Neural progenitor cell (in vitro differentiated cells): ENCODE measurements around the gene PPP1R13L. TPM values are rescaled to one million over a fixed set of nuclear protein-coding genes. Genes with fewer than 3 reads are reported as not detected.

Source experiments
- DNase-seq: peaks from one replicate; pipeline ENCODE4 v3.0.0-alpha.2; 2016; ENCODE audit warnings: low spot score
- H2AFZ ChIP-seq: fragments of 200-600 bp; sonication (generic); replicated peaks from 2 replicates; pipeline ENCODE4 v1.6.1; 2016; ENCODE audit warnings: antibody characterized with exemption
- H3F3A ChIP-seq: fragments of 200-600 bp; sonication (generic); 2 replicates; pipeline ENCODE4 v1.6.1; 2016; ENCODE audit warnings: antibody characterized with exemption, low read depth
- H3K27ac ChIP-seq: fragments of 200-600 bp; sonication (generic); 2 replicates; pipeline ENCODE4 v1.5.1; 2016; ENCODE audit warnings: mild to moderate bottlenecking
- H3K27me3 ChIP-seq: fragments of 200-600 bp; sonication (generic); 2 replicates; pipeline ENCODE4 v1.6.1; 2016; ENCODE audit warnings: mild to moderate bottlenecking, moderate library complexity
- H3K36me3 ChIP-seq: fragments of 200-600 bp; sonication (generic); 2 replicates; pipeline ENCODE4 v1.5.1; 2016
- H3K4me1 ChIP-seq: fragments of 200-600 bp; sonication (generic); 2 replicates; pipeline ENCODE4 v1.6.1; 2016; ENCODE audit warnings: mixed run types
- H3K4me2 ChIP-seq: fragments of 200-600 bp; sonication (generic); 2 replicates; pipeline ENCODE4 v1.6.1; 2016
- H3K4me3 ChIP-seq: fragments of 200-600 bp; sonication (generic); 2 replicates; pipeline ENCODE4 v1.5.1; 2016
- H3K79me2 ChIP-seq: fragments of 200-600 bp; sonication (generic); 2 replicates; pipeline ENCODE4 v1.6.1; 2016; ENCODE audit warnings: low read depth
- H3K9ac ChIP-seq: fragments of 200-600 bp; sonication (generic); 2 replicates; pipeline ENCODE4 v1.6.1; 2016
- H3K9me3 ChIP-seq: fragments of 200-600 bp; sonication (generic); 2 replicates; pipeline ENCODE4 v1.5.1; 2016; ENCODE audit warnings: low read depth
- H4K20me1 ChIP-seq: fragments of 200-600 bp; sonication (generic); 2 replicates; pipeline ENCODE4 v1.6.1; 2016; ENCODE audit warnings: low read depth
- H3K27ac Mint-ChIP-seq: 3 replicates; pipeline ENCODE4 v1.8.0; 2021; ENCODE audit warnings: mixed read lengths
- H3K27me3 Mint-ChIP-seq: 2 replicates; pipeline ENCODE4 v1.8.0; 2022; ENCODE audit warnings: low read depth, mild to moderate bottlenecking, inconsistent platforms, moderate library complexity, mixed read lengths; ENCODE audit not compliant: insufficient read depth
- H3K36me3 Mint-ChIP-seq: 3 replicates; pipeline ENCODE4 v1.8.0; 2021; ENCODE audit warnings: mixed read lengths
- H3K4me1 Mint-ChIP-seq: 3 replicates; pipeline ENCODE4 v1.8.0; 2021; ENCODE audit warnings: mixed read lengths
- H3K4me3 Mint-ChIP-seq: 3 replicates; pipeline ENCODE4 v1.8.0; 2021; ENCODE audit warnings: mild to moderate bottlenecking, moderate library complexity, mixed read lengths
- H3K9me3 Mint-ChIP-seq: 3 replicates; pipeline ENCODE4 v1.8.0; 2020; ENCODE audit warnings: mixed read lengths
- EZH2 ChIP-seq: fragments of 200-600 bp; sonication (generic); IDR thresholded peaks from 2 replicates; pipeline ENCODE4 v1.6.1; 2017; ENCODE audit warnings: antibody characterized with exemption, mild to moderate bottlenecking, moderate library complexity
- EZH2phosphoT487 ChIP-seq: fragments of 200-600 bp; sonication (generic); IDR thresholded peaks from 2 replicates; pipeline ENCODE4 v1.6.1; 2017; ENCODE audit warnings: antibody characterized with exemption
- total RNA-seq: library from RNA; depleted of rRNA; stranded (reverse); fragments of >200 nt; gene quantifications from 2 replicates; pipeline ENCODE4 v1.2.3, GENCODE V29; 2015; ENCODE audit warnings: low replicate concordance
- TF ChIP-seq, protein P1 (sequence below): fragments of 200-600 bp; sonication (generic); IDR thresholded peaks from 2 replicates; pipeline ENCODE4 v1.5.1; 2017; ENCODE audit warnings: antibody characterized with exemption, mild to moderate bottlenecking

The PPP1R13L gene
- total RNA-seq, 1 donor from 2014 or later = 2.9 TPM

DNA sequence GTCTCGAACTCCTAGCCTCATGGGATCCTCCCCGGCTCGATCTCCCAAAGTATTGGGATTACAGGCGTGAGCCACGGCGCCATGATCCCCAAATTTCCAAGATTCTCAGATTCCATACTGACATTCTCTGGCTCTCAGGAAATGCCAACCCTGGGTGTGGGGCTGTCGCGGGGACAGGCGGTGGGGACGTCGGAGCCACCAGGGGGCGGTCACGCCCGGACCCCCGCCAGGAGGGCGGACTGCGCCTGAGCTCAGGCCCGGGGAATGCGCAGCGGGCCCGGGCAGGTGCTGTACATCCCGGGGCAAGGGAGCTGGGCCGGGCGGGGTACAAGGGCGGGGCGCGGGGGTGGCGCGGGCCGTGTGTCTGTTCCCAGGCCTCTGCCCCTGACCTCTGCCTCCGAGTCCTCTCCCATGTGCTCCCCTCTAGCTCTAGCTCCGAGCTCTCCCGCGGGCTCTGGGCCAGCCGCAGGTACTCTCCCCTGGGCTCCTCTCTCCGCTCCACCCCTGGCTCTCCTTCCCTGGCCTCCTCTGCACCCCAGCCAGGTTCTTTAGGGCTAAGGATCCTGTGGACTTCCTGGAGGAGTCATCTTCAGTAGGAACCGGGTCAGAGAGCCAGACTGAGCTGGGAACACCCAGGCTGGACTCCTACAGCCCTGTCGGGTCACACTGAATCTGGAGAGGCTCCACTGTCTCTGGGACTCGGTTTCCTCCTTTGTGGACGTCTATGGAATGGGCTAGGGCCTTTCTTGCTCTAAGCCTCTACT, 2.4 kb downstream of the PPP1R13L start:
- peak overlapping the region; percentile 45 for H3K4me2 ChIP-seq
- peaks cover 64% of the 10 kb centered on the region for H3K27me3 ChIP-seq

DNA sequence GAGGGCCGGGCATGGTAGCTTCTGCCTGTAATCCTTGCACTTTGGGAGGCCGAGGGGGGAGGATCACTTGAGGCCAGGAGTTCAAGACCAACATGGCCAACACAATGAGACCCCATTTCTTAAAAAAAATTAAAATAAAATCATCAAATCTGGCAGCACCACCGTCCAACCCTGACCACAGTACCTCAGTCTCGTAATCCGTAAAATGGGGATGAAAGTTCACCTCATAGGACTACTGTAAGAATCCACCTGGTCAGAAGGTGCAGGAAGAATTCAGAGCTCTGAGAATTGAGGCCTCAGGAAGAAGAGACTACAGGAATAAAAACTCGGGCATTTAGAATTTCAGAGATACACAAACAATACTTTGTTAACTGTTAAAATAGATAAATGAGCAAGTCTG, 3.1 kb downstream of the PPP1R13L start:
- Histone ChIP-seq H3K79me2 (peaks cover under 1% of the 10 kb centered on the region), H3K36me3 (no peaks in the 10 kb centered on the region), H3K9me3 (no peaks in the 10 kb centered on the region), H2AFZ (no peak overlapping the region), H3F3A (peaks cover 20% of the 10 kb centered on the region), H3K4me3 (no peak overlapping the region), H3K4me2 (no peak overlapping the region), H4K20me1 (peaks cover 56% of the 10 kb centered on the region), H3K4me1 (peaks cover 20% of the 10 kb centered on the region), H3K9ac (no peak overlapping the region), H3K27ac (no peak overlapping the region), H3K27me3 (peaks cover 71% of the 10 kb centered on the region)
- peaks cover 40% of the 10 kb centered on the region for H3K27me3 Mint-ChIP-seq
- DNase-seq = no peak
- peak overlapping the region; percentile 13 for H3K4me3 Mint-ChIP-seq
- H3K36me3 Mint-ChIP-seq = no peaks in the 10 kb centered on the region
- peaks cover 35% of the 10 kb centered on the region for H3K4me1 Mint-ChIP-seq
- no peaks in the 10 kb centered on the region for H3K9me3 Mint-ChIP-seq
- TF ChIP-seq EZH2phosphoT487 = no peak
- TF ChIP-seq, protein P1, sequence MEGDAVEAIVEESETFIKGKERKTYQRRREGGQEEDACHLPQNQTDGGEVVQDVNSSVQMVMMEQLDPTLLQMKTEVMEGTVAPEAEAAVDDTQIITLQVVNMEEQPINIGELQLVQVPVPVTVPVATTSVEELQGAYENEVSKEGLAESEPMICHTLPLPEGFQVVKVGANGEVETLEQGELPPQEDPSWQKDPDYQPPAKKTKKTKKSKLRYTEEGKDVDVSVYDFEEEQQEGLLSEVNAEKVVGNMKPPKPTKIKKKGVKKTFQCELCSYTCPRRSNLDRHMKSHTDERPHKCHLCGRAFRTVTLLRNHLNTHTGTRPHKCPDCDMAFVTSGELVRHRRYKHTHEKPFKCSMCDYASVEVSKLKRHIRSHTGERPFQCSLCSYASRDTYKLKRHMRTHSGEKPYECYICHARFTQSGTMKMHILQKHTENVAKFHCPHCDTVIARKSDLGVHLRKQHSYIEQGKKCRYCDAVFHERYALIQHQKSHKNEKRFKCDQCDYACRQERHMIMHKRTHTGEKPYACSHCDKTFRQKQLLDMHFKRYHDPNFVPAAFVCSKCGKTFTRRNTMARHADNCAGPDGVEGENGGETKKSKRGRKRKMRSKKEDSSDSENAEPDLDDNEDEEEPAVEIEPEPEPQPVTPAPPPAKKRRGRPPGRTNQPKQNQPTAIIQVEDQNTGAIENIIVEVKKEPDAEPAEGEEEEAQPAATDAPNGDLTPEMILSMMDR = no peak
- no peak for TF ChIP-seq EZH2
- H3K27ac Mint-ChIP-seq = no peak overlapping the region

More for the DNA sequence above, 2.4 kb downstream of the PPP1R13L start:
- DNase-seq = peak; percentile 81
- peaks cover 40% of the 10 kb centered on the region for H3K4me1 Mint-ChIP-seq
- no peaks in the 10 kb centered on the region for H3K36me3 ChIP-seq
- peaks cover 7% of the 10 kb centered on the region for H3K79me2 ChIP-seq
- no peak overlapping the region for H3K27ac ChIP-seq
- peak overlapping the region; percentile 13 for H3K4me3 Mint-ChIP-seq
- H2AFZ ChIP-seq = no peak overlapping the region
- H3K9ac ChIP-seq = no peak overlapping the region
- peaks cover 25% of the 10 kb centered on the region for H3K4me1 ChIP-seq
- TF ChIP-seq, protein P1 = peak; percentile 74
- TF ChIP-seq EZH2phosphoT487 (peak; percentile 8), EZH2 (peak; percentile 28)
- no peaks in the 10 kb centered on the region for H3K36me3 Mint-ChIP-seq
- peaks cover 18% of the 10 kb centered on the region for H3F3A ChIP-seq
- no peak overlapping the region for H3K27ac Mint-ChIP-seq
- H3K9me3 ChIP-seq = no peaks in the 10 kb centered on the region
- H3K4me3 ChIP-seq = no peak overlapping the region
- peaks cover 36% of the 10 kb centered on the region for H3K27me3 Mint-ChIP-seq
- no peaks in the 10 kb centered on the region for H3K9me3 Mint-ChIP-seq
- H4K20me1 ChIP-seq = peaks cover 50% of the 10 kb centered on the region

DNA sequence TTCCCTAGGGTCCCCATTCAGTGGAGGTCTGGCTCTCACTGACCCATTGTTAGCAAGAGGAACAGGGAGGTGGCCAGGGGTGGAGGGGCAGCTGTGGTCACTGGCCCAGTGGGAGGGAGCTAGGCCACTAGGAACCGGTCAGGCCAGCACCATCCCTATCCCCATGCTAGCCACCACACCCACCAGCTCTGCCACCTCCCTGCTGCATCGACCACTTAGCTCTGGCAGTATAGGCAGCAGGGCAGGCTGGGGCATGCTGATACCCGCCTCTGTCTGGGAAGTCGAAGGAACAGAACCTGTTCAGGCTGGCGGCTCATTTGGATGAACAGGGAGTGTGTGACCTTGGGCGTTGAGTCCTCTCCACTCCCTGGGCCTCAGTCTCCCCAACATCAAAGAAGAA, 4.7 kb downstream of the PPP1R13L start:
- Histone ChIP-seq H3K27me3 (peaks cover 86% of the 10 kb centered on the region), H3K9me3 (no peaks in the 10 kb centered on the region), H3K4me1 (peaks cover 20% of the 10 kb centered on the region), H3K36me3 (no peaks in the 10 kb centered on the region), H3K27ac (no peak overlapping the region), H3K9ac (no peak overlapping the region), H2AFZ (no peak overlapping the region), H3K4me3 (no peak overlapping the region), H3K79me2 (no peaks in the 10 kb centered on the region), H3K4me2 (no peak overlapping the region), H3F3A (peaks cover 25% of the 10 kb centered on the region), H4K20me1 (peaks cover 58% of the 10 kb centered on the region)
- Mint-ChIP-seq H3K9me3 (no peaks in the 10 kb centered on the region), H3K4me1 (peaks cover 32% of the 10 kb centered on the region), H3K36me3 (no peaks in the 10 kb centered on the region), H3K4me3 (no peak overlapping the region), H3K27me3 (peaks cover 39% of the 10 kb centered on the region), H3K27ac (no peak overlapping the region)
- TF ChIP-seq EZH2phosphoT487 (no peak), EZH2 (no peak)
- TF ChIP-seq, protein P1 = no peak
- no peak for DNase-seq
